Tibial nerve (tissue), 4 donors: ENCODE results near the gene UQCC3.

Experiments
- CTCF ChIP-seq, 5 experiments: fragments of 200-600 bp in 3 of 5; fragments of 450-650 bp in 2 of 5; sonication (generic) in 3 of 5; IDR thresholded peaks; one replicate each; pipeline ENCODE4 v1.5.1; 2016 to 2019; ENCODE audit warnings: antibody characterized with exemption in 5 of 5, mild to moderate bottlenecking in 3 of 5, moderate library complexity in 2 of 5
- EP300 ChIP-seq, 2 donors: sonication (generic); formaldehyde crosslinking; IDR thresholded peaks; one replicate each; pipeline ENCODE4 v1.6.1; 2017; ENCODE audit warnings: antibody characterized with exemption in 2 of 2, mild to moderate bottlenecking in 1 of 2
- POLR2A ChIP-seq, 2 donors: fragments of 450-650 bp; IDR thresholded peaks; one replicate each; pipeline ENCODE4 v1.6.1; 2017; ENCODE audit warnings: antibody characterized with exemption in 2 of 2, mild to moderate bottlenecking in 2 of 2, moderate library complexity in 2 of 2

- TF ChIP-seq CTCF (IDR thresholded peaks at IDR 0.05) (no peak), POLR2A (IDR thresholded peaks at IDR 0.05) (no peak), EP300 (IDR thresholded peaks at IDR 0.05) (no peak)
These were observed 19.1 kb upstream of the UQCC3 start for GRCh38 chr11:62652161-62653006.
